Neuron (in vitro differentiated cells): ENCODE results near the gene UBE3C.
"Not testable (repeated sequence)": the region's sequence is repeated elsewhere in the genome, so short reads cannot be mapped to it uniquely, and the experiment has no call there.

ENCODE experiments used
- H2AFZ ChIP-seq: one replicate; pipeline ENCODE4 v1.6.1; 2013; ENCODE audit warnings: low read depth, mild to moderate bottlenecking, inconsistent platforms, low read length, moderate library complexity
- H3K27me3 ChIP-seq: one replicate; pipeline ENCODE4 v1.6.1; 2013; ENCODE audit warnings: low read length; ENCODE audit not compliant: insufficient read depth
- H3K36me3 ChIP-seq: one replicate; pipeline ENCODE4 v1.6.1; 2013; ENCODE audit warnings: low read length; ENCODE audit not compliant: insufficient read depth
- H3K4me1 ChIP-seq: one replicate; pipeline ENCODE4 v1.6.1; 2013; ENCODE audit warnings: low read length; ENCODE audit not compliant: insufficient read depth
- H3K4me3 ChIP-seq: 2 replicates; pipeline ENCODE4 v1.5.1; 2013; ENCODE audit warnings: mild to moderate bottlenecking, low read length, moderate library complexity
- H3K9me3 ChIP-seq: one replicate; pipeline ENCODE4 v1.6.1; 2013; ENCODE audit warnings: low read length

Gene UBE3C

DNA sequence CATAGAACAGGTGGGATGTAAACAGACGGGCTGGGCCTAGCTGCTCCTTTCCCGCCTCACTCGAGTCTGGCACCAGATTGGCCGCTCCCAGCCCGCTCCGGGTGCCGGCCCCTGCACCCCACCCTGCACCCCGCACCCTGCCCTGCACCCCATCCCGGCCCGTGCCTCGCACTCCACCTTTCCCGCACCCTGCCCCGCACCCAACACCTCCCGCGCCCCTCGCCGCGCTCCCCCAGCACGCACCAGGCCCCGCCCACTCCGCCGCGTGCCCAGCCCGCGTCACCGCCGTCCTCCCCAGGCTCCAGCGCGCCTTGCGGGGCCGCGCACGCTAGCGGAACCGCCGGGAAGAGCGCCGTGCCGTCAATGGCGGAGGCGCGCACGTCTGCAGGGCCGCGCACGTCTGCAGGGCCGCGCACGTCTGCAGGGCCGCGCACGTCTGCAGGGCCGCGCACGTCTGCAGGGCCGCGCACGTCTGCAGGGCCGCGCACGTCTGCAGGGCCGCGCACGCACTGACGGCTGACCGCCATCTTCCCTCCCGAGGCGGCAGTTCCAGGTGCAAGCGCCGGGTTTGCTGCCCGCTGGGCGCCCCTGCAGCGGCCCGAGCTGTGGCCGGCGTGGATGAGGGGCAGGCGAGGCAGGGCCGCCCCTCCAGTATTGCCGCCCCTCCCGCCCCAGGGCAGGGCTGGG lies at the start of gene UBE3C:
Gene UBE3C, plus strand, starts transcription at position 503 of the 687 bp plus-strand sequence. CDS start 347 bp downstream, outside the sequence.
- Histone ChIP-seq H3K4me1 (peaks cover 18% of the 10 kb centered on the region), H3K4me3 (peak within 1 kb of the TSS; percentile 92), H3K9me3 (no peaks in the 10 kb centered on the region), H2AFZ (peak within 1 kb of the TSS; percentile 30), H3K36me3 (peaks cover 18% of the 10 kb centered on the region), H3K27me3 (no peaks in the 10 kb centered on the region)

DNA sequence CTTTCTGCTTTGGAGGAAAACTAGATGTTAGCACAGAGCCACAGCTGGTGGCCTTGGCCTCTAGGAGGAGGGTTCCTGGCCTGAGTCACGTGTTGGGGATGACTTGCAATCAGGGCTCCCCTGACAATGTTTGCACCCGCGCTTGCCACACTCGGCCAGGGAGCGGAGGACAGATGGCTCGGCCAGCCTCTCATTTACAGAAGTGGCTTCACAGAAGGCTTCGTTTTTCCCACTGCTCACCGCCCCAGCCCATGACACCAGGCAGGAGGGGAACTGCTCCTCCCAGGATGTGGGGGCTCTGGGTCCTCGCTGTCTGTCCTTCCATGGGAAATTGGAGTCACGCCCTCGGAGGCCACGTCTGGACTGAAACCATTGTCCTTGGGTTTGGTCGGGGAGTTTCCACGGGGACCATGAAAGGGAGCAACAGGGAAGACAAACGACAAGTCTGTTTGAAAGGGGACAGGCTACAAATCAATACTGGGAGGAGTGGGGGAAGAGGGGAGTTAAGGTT lies 49.6 kb upstream of the UBE3C start:
- H2AFZ ChIP-seq = no peak overlapping the region
- H3K36me3 ChIP-seq = no peaks in the 10 kb centered on the region
- H3K4me1 ChIP-seq = no peaks in the 10 kb centered on the region
- H3K27me3 ChIP-seq = peaks cover 6% of the 10 kb centered on the region
- H3K4me3 ChIP-seq = no peak overlapping the region
- H3K9me3 ChIP-seq = peaks cover 1% of the 10 kb centered on the region

DNA sequence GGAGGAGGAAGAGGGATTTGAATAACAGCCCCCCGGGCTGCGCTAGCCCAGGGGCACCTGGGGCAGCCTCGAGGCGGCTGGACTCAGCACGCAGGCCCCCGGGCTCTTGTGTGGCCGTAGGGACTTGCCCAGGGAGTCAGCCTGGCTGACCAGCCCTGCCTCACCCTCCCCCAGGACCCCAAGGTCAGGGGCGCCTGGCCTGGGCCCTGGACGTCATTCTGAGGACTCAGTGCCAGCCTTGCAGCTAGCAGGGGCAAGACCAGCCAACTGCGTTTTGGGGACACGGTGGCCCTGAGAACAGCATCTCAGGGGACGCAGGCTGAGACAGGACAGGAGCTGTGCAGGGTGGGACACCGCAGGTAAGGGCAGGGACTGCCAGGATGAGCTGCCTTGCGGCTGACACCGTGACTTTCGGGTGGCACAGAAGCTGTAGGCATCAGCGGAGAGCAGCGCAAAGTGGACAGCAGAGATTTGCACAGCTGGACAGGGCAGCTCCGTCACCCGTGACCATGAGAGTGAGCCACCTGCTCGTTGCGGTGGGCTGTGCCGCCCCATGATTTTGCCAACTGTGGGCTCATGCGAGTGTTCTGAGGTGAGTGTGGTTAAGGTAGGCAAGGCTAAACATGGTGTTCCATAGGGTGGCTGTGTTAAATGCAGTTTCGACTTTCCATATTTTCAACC lies 48.1 kb upstream of the UBE3C start:
- H3K4me1 ChIP-seq = no peaks in the 10 kb centered on the region
- H3K9me3 ChIP-seq = peaks cover 1% of the 10 kb centered on the region
- H3K27me3 ChIP-seq = peaks cover 6% of the 10 kb centered on the region
- no peaks in the 10 kb centered on the region for H3K36me3 ChIP-seq
- H2AFZ ChIP-seq = no peak overlapping the region
- H3K4me3 ChIP-seq = no peak overlapping the region

DNA sequence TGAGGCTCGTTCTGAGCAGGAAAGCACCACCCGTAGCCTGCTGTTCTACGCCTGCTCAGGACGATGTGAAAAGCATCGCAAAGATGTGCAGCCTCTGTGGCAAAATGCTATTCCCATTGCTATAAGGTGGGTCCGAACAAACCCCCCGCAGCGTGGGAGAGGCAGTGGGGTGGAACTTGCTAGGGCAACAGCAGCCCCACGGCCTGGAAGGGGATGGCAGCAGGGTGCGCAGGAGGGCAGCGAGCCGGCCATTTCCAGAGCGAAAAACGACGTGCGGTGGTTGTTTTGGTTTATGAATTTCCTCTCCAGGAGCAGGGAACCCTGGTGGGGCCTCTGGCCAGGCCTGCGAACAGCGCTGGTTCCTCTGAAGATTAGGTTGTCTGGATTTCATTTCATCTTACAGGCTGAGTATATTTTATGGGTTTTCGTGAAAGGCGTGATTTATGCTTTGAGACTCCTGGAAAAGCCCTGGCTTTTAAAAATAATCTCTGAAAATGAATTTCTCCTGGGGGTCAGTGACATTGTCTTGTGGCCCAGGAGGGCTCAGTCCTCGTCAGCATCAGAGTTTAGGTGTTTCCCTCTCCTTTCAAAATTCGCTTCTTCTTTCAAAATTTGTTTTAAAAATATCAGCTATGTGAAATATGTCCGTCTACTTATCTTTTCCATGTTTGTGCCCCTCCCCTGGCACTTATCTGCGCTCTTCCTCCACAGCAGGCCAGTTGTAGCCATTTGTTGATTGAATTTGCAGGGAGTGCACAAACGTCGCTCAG lies 42.3 kb upstream of the UBE3C start:
- H3K9me3 ChIP-seq = peaks cover 3% of the 10 kb centered on the region
- no peak overlapping the region for H2AFZ ChIP-seq
- peaks cover 22% of the 10 kb centered on the region for H3K27me3 ChIP-seq
- H3K4me1 ChIP-seq = peaks cover 4% of the 10 kb centered on the region
- H3K36me3 ChIP-seq = no peaks in the 10 kb centered on the region
- H3K4me3 ChIP-seq = no peak overlapping the region

DNA sequence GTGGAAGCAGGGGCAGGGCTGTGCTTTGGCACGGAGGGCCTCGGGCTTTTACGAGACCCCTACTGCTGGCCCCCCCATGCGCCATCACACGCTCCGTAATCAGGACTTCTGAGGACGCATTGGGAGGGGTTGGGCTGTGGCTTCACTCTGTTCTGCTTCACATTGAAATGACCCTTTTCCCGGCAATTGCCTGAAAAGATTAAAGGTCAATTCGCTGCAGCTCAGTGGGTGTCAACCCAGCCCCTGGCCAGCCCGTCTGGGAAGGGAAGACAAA lies 41.7 kb upstream of the UBE3C start:
- H3K9me3 ChIP-seq = peaks cover 3% of the 10 kb centered on the region
- peaks cover 22% of the 10 kb centered on the region for H3K27me3 ChIP-seq
- no peak overlapping the region for H2AFZ ChIP-seq
- H3K4me3 ChIP-seq = no peak overlapping the region
- no peaks in the 10 kb centered on the region for H3K36me3 ChIP-seq
- peaks cover 4% of the 10 kb centered on the region for H3K4me1 ChIP-seq

DNA sequence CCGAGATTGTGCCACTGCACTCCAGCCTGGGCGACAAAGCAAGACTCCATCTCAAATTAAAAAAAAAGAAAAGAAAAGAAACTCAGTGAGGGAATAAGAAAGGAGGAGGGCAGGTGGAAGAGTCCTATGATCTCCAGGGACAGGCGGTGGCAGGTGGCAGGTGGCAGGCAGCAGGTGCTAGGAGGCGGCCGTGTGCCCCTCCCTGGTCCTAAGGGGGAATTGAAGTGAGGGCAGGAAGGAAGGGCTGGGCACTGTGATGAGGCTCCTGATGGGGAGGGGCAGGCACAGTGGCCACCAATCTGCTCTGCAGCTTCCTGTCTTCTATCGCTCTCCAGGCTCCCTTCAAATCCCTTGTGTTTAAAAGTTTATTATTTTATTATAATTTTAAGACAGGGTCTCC lies 41.2 kb upstream of the UBE3C start:
- Histone ChIP-seq H3K4me3 (no peak overlapping the region), H3K27me3 (peaks cover 22% of the 10 kb centered on the region), H3K9me3 (peaks cover 2% of the 10 kb centered on the region), H2AFZ (no peak overlapping the region), H3K4me1 (peaks cover 4% of the 10 kb centered on the region), H3K36me3 (no peaks in the 10 kb centered on the region)

DNA sequence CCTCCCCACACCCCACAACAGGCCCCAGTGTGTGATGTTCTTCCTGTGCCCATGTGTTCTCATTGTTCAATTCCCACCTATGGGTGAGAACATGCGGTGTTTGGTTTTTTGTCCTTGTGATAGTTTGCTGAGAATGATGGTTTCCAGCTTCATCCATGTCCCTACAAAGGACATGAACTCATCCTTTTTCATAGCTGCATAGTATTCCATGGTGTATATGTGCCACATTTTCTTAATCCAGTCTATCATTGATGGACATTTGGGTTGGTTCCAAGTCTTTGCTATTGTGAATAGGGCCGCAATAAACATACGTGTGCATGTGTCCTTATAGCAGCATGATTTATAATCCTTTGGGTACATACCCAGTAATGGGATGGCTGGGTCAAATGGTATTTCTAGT lies 38.7 kb upstream of the UBE3C start:
- not testable (repeated sequence) for H3K4me1 ChIP-seq, H3K9me3 ChIP-seq, H3K36me3 ChIP-seq, H3K4me3 ChIP-seq, H2AFZ ChIP-seq
- H3K27me3 ChIP-seq = peaks cover 22% of the 10 kb centered on the region

DNA sequence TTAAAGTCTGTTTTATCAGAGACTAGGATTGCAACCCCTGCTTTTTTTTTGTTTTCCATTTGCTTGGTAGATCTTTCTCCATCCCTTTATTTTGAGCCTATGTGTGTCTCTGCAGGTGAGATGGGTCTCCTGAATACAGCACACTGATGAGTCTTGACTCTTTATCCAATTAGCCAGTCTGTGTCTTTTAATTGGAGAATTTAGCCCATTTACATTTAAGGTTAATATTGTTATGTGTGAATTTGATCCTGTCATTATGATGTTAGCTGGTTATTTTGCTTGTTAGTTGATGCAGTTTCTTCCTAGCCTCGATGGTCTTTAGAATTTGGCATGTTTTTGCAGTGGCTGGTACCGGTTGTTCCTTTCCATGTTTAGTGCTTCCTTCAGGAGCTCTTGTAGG lies 35.1 kb upstream of the UBE3C start:
- H3K36me3 ChIP-seq, H2AFZ ChIP-seq, H3K4me1 ChIP-seq, H3K27me3 ChIP-seq, H3K9me3 ChIP-seq, H3K4me3 ChIP-seq: not testable (repeated sequence)

DNA sequence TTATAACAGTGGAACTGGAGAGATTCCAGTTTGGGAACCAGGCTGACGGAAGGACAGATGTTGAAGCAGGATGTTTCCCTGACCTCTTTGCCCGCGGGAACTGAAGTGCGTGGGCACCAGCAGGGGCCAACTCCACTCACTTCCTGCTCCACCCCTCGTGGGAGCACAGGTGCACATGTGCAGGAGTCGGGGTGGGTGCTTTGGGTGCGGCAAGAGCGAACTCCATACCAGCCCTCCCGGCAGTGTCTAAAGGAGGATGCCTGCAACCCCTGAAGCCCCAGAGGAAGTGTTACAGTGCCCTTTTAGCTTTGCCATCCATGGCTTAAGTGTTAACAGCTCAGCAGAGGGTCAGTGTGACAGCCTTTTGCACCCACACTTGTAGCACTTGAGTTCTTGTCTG lies 27.4 kb upstream of the UBE3C start:
- Histone ChIP-seq H3K9me3 (peaks cover 2% of the 10 kb centered on the region), H3K4me3 (no peak overlapping the region), H3K4me1 (no peaks in the 10 kb centered on the region), H3K27me3 (no peaks in the 10 kb centered on the region), H3K36me3 (no peaks in the 10 kb centered on the region), H2AFZ (no peak overlapping the region)

DNA sequence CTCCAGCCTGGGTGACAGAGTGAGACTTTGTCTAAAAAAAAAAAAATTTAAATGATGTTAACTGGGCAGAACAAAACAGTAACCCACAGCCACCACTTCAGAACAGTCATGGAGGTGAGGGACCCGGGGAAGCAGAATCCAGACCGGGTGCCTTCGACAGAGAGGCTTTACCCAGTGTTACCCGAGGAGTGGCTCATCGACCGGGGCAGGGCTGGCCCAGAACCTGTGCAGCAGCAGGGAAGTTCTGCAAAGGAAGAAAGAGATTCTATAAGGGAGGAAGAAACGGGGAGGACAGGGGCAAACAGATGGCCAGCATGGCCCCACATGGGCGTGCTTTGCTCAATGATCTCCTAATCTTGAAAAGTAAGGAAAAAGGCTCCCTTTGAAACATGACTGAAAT lies 26.0 kb upstream of the UBE3C start:
- H3K9me3 ChIP-seq = peaks cover 2% of the 10 kb centered on the region
- H3K4me1 ChIP-seq = no peaks in the 10 kb centered on the region
- no peak overlapping the region for H3K4me3 ChIP-seq
- H2AFZ ChIP-seq = no peak overlapping the region
- H3K27me3 ChIP-seq = peaks cover 3% of the 10 kb centered on the region
- H3K36me3 ChIP-seq = no peaks in the 10 kb centered on the region

DNA sequence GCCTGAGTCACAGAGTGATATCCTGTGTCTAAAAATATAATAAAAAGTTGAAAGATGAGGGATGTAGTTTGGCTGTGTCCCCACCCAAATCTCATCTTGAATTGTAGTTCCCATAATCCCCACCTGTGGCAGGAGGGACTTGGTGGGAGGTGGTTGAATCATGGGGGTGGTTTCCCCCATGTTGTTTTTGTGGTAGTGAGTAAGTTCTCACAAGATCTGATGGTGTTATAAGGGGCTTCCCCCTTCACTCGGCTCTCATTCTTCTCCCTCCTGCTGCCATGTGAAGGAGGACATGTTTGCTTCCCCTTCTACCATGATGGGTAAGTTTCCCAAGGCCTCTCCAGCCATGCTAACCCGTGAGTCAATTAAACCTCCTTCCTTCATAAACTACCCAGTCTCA lies 25.1 kb upstream of the UBE3C start:
- H3K27me3 ChIP-seq = peaks cover 3% of the 10 kb centered on the region
- H3K9me3 ChIP-seq = peaks cover 1% of the 10 kb centered on the region
- no peaks in the 10 kb centered on the region for H3K4me1 ChIP-seq
- no peaks in the 10 kb centered on the region for H3K36me3 ChIP-seq
- no peak overlapping the region for H3K4me3 ChIP-seq
- H2AFZ ChIP-seq = no peak overlapping the region

DNA sequence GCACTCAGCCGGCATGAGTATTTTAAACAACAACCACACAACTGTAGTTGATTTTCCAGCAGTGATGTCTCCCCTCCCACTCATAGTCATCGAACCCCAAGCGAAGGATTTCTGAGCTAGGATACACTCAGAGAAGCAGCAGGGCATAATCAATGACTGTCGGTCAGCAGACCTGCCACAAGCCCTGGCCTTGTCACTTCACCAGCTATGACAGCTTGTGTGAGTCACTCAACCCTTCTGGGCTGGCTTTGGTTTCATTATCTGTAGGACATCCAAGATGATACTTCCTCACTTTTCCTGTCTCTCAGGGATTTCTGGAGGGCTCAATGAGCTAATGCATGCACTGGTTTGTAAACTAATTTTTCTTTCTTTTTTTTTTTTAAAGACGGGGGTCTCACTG lies 22.0 kb upstream of the UBE3C start:
- Histone ChIP-seq H3K36me3 (no peaks in the 10 kb centered on the region), H3K4me1 (no peaks in the 10 kb centered on the region), H3K9me3 (peaks cover 6% of the 10 kb centered on the region), H3K4me3 (no peak overlapping the region), H2AFZ (no peak overlapping the region), H3K27me3 (peaks cover 11% of the 10 kb centered on the region)

DNA sequence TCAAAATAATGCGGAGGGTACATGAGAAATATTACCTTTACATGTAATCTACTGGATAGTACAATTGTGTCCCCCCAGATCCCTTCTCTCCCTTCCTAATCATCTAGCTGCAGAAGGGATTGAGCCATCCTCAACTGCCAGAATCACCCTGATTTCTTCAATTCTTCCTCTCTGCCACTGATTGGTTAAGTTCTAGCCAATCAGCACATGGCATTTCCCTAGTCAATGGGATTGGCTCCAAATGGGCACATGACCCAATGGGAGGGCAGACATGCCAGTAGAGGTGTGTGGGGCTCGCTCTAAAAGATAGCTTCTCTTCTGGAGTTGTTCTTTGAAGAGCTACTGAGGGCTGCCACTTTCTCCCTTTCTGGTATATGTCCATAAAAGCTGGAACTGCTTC lies 20.9 kb upstream of the UBE3C start:
- H3K4me1 ChIP-seq = peaks cover 4% of the 10 kb centered on the region
- no peak overlapping the region for H3K4me3 ChIP-seq
- peaks cover 6% of the 10 kb centered on the region for H3K9me3 ChIP-seq
- no peaks in the 10 kb centered on the region for H3K36me3 ChIP-seq
- H3K27me3 ChIP-seq = peaks cover 11% of the 10 kb centered on the region
- H2AFZ ChIP-seq = no peak overlapping the region
